WI38 (cell line): Measurements from ENCODE around the gene PCTP.

Source experiments
- H3K4me3 ChIP-seq: 2 replicates; pipeline ENCODE4 v1.5.1; 2011; ENCODE audit warnings: low read depth, mild to moderate bottlenecking, control low read depth, low read length
- TF ChIP-seq, protein P1 (sequence below): IDR thresholded peaks from 2 replicates; pipeline ENCODE4 v1.5.1; 2012; ENCODE audit warnings: low read depth, mild to moderate bottlenecking, control low read depth, low read length

PCTP gene

DNA sequence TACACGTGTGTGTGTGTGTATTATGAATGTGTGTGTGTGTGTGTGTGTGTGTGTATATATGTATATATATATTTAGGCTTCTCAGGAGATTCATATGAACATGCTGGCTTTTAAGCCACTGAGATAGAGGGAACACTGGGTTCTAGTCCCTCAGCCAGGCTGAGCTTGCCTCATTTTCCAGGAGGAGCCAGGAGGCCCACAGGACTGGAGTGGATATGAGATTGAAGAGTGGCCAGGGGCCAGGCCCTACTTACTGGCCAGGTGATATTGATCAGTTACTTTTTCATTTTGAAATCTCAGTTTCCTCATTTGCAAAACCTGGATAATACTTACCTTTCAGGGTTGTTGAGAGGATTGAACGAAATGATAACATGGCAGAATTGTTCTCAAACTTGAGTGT, 5.8 kb downstream of the PCTP start:
- TF ChIP-seq, protein P1, sequence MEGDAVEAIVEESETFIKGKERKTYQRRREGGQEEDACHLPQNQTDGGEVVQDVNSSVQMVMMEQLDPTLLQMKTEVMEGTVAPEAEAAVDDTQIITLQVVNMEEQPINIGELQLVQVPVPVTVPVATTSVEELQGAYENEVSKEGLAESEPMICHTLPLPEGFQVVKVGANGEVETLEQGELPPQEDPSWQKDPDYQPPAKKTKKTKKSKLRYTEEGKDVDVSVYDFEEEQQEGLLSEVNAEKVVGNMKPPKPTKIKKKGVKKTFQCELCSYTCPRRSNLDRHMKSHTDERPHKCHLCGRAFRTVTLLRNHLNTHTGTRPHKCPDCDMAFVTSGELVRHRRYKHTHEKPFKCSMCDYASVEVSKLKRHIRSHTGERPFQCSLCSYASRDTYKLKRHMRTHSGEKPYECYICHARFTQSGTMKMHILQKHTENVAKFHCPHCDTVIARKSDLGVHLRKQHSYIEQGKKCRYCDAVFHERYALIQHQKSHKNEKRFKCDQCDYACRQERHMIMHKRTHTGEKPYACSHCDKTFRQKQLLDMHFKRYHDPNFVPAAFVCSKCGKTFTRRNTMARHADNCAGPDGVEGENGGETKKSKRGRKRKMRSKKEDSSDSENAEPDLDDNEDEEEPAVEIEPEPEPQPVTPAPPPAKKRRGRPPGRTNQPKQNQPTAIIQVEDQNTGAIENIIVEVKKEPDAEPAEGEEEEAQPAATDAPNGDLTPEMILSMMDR, result no peak
- H3K4me3 ChIP-seq, result no peak overlapping the region

DNA sequence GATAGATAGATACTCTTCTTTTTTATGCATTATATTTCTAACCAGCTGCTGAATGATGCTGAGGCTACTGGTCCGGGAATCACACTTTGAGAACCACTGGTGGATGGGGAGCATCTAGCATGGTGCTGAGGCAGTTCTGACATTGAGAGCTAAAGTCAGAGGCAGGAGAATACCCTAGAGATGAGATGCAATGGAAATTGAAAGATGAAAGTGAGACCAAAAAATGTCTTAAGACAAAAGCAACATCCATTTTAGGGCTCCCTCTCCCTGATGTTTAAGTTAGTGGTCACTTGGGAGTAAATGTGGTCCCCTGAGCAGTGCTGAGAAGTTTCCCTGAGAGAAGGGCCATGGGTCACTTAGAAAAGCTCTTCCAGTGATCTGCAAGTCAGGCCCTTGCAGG, 6.8 kb downstream of the PCTP start:
- TF ChIP-seq, protein P1, result no peak

DNA sequence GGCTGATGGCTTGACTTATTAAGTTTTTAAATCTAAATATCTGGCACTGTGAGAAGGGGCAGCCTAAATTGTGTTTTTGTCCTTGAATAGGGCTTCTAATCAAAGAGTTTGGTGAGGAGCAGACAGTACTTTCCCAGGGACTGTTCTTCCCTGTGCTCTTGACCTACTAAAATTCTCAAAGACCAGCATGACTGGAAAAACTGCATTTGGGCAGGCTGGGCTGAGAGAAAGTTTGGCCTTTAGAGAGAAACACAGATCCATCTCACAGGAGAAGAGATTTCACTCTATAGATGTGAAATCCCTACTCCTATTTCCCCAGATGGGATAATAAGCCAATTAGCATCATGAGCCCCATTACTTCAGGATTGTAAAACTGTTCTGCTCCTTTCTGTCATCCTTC, 7.3 kb downstream of the PCTP start:
- TF ChIP-seq, protein P1, result no peak

More for the DNA sequence above, 6.8 kb downstream of the PCTP start:
- H3K4me3 ChIP-seq, result no peak overlapping the region

DNA sequence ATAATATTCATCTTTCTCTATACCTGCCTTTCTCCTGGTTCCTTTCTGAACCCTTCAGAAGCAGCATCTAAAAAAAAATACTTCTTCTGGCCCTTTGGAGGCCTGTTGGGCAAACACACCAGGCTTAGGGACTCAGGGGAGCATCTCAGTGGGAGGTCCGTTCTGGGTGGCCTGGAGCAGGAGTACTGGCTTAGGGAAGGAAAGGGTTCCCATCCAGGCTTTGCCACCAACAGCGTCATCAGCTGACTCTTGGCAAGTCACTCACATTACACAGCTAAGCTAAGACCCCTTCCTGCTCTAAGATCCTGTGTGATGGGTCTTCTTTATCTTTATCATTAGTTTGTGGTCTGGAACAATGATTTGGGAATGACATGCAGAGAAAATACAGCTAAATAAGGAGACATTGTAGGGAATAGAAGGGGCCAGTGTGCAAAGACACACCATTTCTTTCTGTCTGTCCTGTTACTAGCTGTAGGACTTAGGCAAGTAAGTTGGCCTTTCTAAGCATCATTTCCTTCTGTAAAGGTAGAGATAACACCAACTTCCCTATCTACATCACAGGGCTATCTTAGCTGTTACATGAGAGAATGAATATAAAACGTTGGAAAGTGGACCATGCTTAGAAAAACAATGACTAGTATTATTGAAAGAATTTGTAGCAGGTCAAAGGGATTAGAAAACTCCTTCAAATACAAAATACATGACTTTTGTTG, 9.9 kb downstream of the PCTP start:
- TF ChIP-seq, protein P1, result no peak
- no peak overlapping the region for H3K4me3 ChIP-seq

More for the DNA sequence above, 7.3 kb downstream of the PCTP start:
- no peak overlapping the region for H3K4me3 ChIP-seq

DNA sequence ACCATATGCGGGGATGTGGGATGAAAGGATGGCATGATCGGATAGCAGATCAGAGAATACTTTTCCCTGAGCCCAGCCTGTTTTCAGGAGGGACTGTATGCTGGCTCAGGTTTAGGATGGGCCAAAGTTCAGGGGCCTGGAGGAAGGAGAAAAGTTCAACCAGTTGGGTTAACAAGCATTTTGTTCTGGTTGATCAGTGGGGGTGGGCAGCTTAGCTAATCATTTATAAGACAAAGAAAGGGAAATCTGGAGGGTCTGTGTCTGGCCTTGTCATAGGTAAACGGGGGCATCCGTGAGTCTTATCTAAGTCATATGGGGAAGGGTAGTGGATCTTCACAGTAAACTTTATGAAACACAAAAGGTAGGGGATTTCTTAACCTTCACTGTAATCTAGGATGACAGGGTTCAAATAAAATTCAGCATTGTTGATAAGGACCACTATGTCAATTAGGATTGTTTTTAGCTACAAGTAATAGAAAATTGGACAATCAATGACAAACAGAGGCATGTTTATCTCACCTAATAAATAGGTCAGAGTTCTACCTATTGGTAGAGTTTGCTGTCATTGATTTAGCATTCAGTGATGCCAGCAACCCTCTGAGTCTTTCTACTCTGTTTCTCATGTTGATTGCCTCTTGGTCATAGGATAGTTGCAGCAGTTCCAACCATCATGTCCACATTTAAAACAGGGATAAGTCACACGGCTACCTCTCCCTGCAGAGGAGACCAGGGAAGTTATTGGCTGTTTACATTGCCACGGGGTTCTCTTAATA, 11.4 kb downstream of the PCTP start:
- no peak overlapping the region for H3K4me3 ChIP-seq
- TF ChIP-seq, protein P1, result no peak

DNA sequence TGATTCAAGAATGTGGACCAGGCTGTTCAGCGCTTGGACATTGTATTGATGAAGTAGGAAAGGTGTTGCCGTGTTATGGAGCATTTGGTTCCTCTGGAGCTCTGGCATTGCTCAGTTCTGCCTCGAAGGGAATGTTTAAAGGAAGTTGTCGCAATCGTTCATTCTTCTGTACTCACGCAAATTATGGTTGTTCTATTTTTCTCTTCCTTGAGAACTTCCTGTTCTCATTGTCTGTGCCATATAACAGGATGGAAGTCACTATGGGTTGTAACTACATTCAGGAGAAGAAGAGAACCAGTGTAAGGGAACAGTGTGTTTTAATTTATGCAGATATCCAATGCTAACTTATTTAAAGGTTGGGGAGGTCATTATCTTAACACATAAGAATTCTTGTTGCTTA, 13.0 kb downstream of the PCTP start:
- TF ChIP-seq, protein P1, result no peak

DNA sequence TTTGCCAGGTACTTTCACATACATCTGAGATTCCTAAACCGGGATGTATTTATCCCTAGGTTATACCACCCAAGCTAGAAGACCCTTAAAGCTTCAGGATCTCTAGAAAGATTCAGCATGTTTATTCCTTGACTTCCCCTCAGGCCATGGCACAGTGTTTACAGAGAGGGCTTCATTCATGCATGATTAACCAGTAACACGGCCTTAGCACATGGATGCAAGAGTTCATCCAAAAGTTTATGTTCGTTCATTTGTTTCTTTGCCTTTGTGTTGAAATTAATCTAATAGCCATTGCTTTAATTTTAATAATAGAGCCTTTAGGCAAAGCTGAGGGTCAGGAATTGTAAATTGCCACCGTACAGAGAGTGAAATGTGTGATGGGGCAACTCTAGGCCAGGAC, 13.8 kb downstream of the PCTP start:
- TF ChIP-seq, protein P1, result no peak

More for the DNA sequence above, 13.0 kb downstream of the PCTP start:
- H3K4me3 ChIP-seq, result no peak overlapping the region

More for the DNA sequence above, 13.8 kb downstream of the PCTP start:
- H3K4me3 ChIP-seq, result no peak overlapping the region
